Keratinocyte (primary cell): ENCODE data around the gene PRKD1. TPM values are rescaled to one million over a fixed set of nuclear protein-coding genes. Genes with fewer than 3 reads are reported as not detected.

Source experiments
- DNase-seq: peaks from one replicate; pipeline ENCODE4 v3.0.0-alpha.2; 2011; ENCODE audit warnings: low read depth, missing footprints, low spot score
- FAIRE-seq: peaks from 2 replicates; lab custom pipeline; 2011; peaks lifted over from hg19 to GRCh38; lab: Jason Lieb, UNC
- H2AFZ ChIP-seq: 2 replicates; pipeline ENCODE4 v1.6.0; 2012; ENCODE audit warnings: low read length, control low read depth, inconsistent platforms; ENCODE audit not compliant: control insufficient read depth
- H3K27ac ChIP-seq: 2 replicates; pipeline ENCODE4 v1.5.1; 2011; ENCODE audit warnings: low read length; ENCODE audit not compliant: control insufficient read depth, insufficient read depth
- H3K27me3 ChIP-seq: 3 replicates; pipeline ENCODE4 v1.6.0; 2011; ENCODE audit warnings: low read length; ENCODE audit not compliant: control insufficient read depth, insufficient read depth; ENCODE audit errors: extremely low read depth
- H3K36me3 ChIP-seq, 2 experiments: 2 replicates in 1 of 2; 3 replicates in 1 of 2; pipeline ENCODE4 v1.5.1; 2011; ENCODE audit warnings: low read length in 2 of 2, mild to moderate bottlenecking in 1 of 2; ENCODE audit not compliant: control insufficient read depth in 2 of 2, insufficient read depth in 2 of 2; ENCODE audit errors: extremely low read depth in 1 of 2
- H3K4me1 ChIP-seq: 3 replicates; pipeline ENCODE4 v1.5.1; 2011; ENCODE audit warnings: low read length; ENCODE audit not compliant: control insufficient read depth, insufficient read depth; ENCODE audit errors: extremely low read depth
- H3K4me2 ChIP-seq: 3 replicates; pipeline ENCODE4 v1.6.0; 2011; ENCODE audit warnings: low read depth, low read length; ENCODE audit not compliant: control insufficient read depth, insufficient read depth; ENCODE audit errors: extremely low read depth
- H3K4me3 ChIP-seq, 3 experiments: fragments of 200-600 bp in 1 of 3; sonication (generic) in 1 of 3; 2 replicates in 2 of 3; 3 replicates in 1 of 3; pipeline ENCODE4 v1.5.1; 2011 to 2016; ENCODE audit warnings: low read length in 3 of 3, mild to moderate bottlenecking in 3 of 3, control low read depth in 2 of 3, inconsistent platforms in 1 of 3, low read depth in 1 of 3, mixed read lengths in 1 of 3, mixed run types in 1 of 3, moderate library complexity in 1 of 3; ENCODE audit not compliant: control insufficient read depth in 2 of 3, insufficient read depth in 2 of 3; ENCODE audit errors: extremely low read depth in 1 of 3
- H3K79me2 ChIP-seq: 2 replicates; pipeline ENCODE4 v1.6.0; 2012; ENCODE audit warnings: low read length; ENCODE audit not compliant: control insufficient read depth, insufficient read depth
- H3K9ac ChIP-seq: 3 replicates; pipeline ENCODE4 v1.6.0; 2011; ENCODE audit warnings: low read length; ENCODE audit not compliant: control insufficient read depth, insufficient read depth; ENCODE audit errors: extremely low read depth
- H3K9me1 ChIP-seq: 3 replicates; pipeline ENCODE4 v1.6.0; 2011; ENCODE audit warnings: low read length; ENCODE audit not compliant: control insufficient read depth, insufficient read depth; ENCODE audit errors: extremely low read depth
- H3K9me3 ChIP-seq: 2 replicates; pipeline ENCODE4 v1.5.1; 2012; ENCODE audit warnings: low read depth, low read length; ENCODE audit not compliant: control insufficient read depth
- H4K20me1 ChIP-seq: 3 replicates; pipeline ENCODE4 v1.6.0; 2011; ENCODE audit warnings: low read length; ENCODE audit not compliant: control insufficient read depth, insufficient read depth; ENCODE audit errors: extremely low read depth
- EZH2 ChIP-seq: IDR thresholded peaks from one replicate; pipeline ENCODE4 v1.6.1; 2012; ENCODE audit warnings: inconsistent platforms, mild to moderate bottlenecking, low read length, moderate library complexity
- dilution Hi-C: fragments of 300-500 bp; cut with MboI; formaldehyde crosslinking; loops from one replicate; pipeline ENCODE4 v1.7.0; 2020; ENCODE audit warnings: low sequenced_read_pairs; ENCODE audit not compliant: extremely low pct_ligation_motif_present
- polyA plus RNA-seq, 5 experiments: library from polyadenylated mRNA; depleted of rRNA in 3 of 5; stranded (reverse) in 3 of 5; stranded (forward) in 1 of 5; unstranded in 1 of 5; fragments of >200 nt; gene quantifications; 1 replicate in 1 of 5; 2 replicates in 3 of 5; 3 replicates in 1 of 5; pipeline versions ENCODE4 v1.2.1 to v1.2.3, GENCODE V29; 2011 to 2012; ENCODE audit warnings: missing spikeins in 2 of 5, low read depth in 1 of 5, low replicate concordance in 1 of 5
- TF ChIP-seq, protein P1 (sequence below), 3 experiments: IDR thresholded peaks in 1 of 3; conservative IDR thresholded peaks in 1 of 3; optimal IDR thresholded peaks in 1 of 3; 2 replicates in 2 of 3; 3 replicates in 1 of 3; pipeline versions ENCODE3 to v1.5.1; 2011; ENCODE audit warnings: low read length in 3 of 3, mild to moderate bottlenecking in 3 of 3, moderate library complexity in 2 of 3, control low read depth in 1 of 3, inconsistent platforms in 1 of 3; ENCODE audit not compliant: insufficient read depth in 2 of 3; ENCODE audit errors: extremely low read depth in 1 of 3

Gene PRKD1
- polyA plus RNA-seq, 1 donor (not counting 4 experiments of a cell fraction or from before 2014, with no cell fraction given) = 0.49 TPM

DNA sequence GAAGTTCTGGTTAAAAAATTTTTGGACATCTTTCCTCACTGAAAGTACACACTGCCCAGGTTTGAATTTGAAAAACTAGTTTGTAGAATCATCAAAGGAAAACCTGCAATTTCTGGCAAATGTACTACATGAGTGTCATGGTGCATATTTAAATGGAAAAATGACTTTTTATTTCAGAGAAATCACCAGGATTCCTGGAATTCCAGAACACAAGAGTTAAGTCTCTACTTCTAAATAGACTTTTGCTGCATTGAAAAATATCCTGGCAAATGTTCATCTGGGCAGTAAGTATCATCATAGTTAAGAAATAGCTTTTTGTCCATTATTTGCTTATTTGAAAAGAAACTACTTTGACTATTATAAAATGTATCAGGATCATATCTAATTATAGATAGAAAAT lies 275.1 kb downstream of the PRKD1 start:
- Histone ChIP-seq H3K4me2 (no peak overlapping the region), H3K4me3 (no peak overlapping the region), H3K36me3 (no peaks in the 10 kb centered on the region), H3K9me3 (peaks cover 2% of the 10 kb centered on the region), H3K4me1 (no peaks in the 10 kb centered on the region), H4K20me1 (no peaks in the 10 kb centered on the region), H3K79me2 (no peaks in the 10 kb centered on the region), H3K27ac (no peak overlapping the region), H3K9ac (no peak overlapping the region), H2AFZ (no peak overlapping the region), H3K27me3 (no peaks in the 10 kb centered on the region), H3K9me1 (no peaks in the 10 kb centered on the region)
- FAIRE-seq = no peak
- dilution Hi-C loops = no loop called here
- DNase-seq = no peak
- TF ChIP-seq EZH2 = no peak
- TF ChIP-seq, protein P1, sequence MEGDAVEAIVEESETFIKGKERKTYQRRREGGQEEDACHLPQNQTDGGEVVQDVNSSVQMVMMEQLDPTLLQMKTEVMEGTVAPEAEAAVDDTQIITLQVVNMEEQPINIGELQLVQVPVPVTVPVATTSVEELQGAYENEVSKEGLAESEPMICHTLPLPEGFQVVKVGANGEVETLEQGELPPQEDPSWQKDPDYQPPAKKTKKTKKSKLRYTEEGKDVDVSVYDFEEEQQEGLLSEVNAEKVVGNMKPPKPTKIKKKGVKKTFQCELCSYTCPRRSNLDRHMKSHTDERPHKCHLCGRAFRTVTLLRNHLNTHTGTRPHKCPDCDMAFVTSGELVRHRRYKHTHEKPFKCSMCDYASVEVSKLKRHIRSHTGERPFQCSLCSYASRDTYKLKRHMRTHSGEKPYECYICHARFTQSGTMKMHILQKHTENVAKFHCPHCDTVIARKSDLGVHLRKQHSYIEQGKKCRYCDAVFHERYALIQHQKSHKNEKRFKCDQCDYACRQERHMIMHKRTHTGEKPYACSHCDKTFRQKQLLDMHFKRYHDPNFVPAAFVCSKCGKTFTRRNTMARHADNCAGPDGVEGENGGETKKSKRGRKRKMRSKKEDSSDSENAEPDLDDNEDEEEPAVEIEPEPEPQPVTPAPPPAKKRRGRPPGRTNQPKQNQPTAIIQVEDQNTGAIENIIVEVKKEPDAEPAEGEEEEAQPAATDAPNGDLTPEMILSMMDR (optimal IDR thresholded peaks at IDR 0.05 in 1 of 3, IDR thresholded peaks at IDR 0.05 in 1 of 3, conservative IDR thresholded peaks at IDR 0.05 in 1 of 3; ENCODE audit: extremely low read depth in 1 of 3, insufficient read depth in 2 of 3, low read length in 3 of 3) = no peak

- no peak for TF ChIP-seq EZH2
- TF ChIP-seq, protein P1 (optimal IDR thresholded peaks at IDR 0.05 in 1 of 3, IDR thresholded peaks at IDR 0.05 in 1 of 3, conservative IDR thresholded peaks at IDR 0.05 in 1 of 3; ENCODE audit: extremely low read depth in 1 of 3, insufficient read depth in 2 of 3, low read length in 3 of 3) = no peak
- dilution Hi-C loops = no loop called here
- Histone ChIP-seq H3K4me2 (no peak overlapping the region), H3K9ac (no peak overlapping the region), H3K27ac (no peak overlapping the region), H3K27me3 (no peaks in the 10 kb centered on the region), H2AFZ (no peak overlapping the region), H3K79me2 (no peaks in the 10 kb centered on the region), H3K9me3 (peaks cover 3% of the 10 kb centered on the region), H3K36me3 (no peaks in the 10 kb centered on the region), H3K9me1 (no peaks in the 10 kb centered on the region), H3K4me3 (no peak overlapping the region), H3K4me1 (no peaks in the 10 kb centered on the region), H4K20me1 (no peaks in the 10 kb centered on the region)
- FAIRE-seq = no peak
- DNase-seq = no peak
Measured at GRCh38 chr14:29650554-29651269, 276.9 kb downstream of the PRKD1 start.
